GM19193 (cell line): ENCODE data around the gene ARHGAP30.

Experiments
- POLR2A ChIP-seq: IDR thresholded peaks from 4 replicates; pipeline ENCODE4 v1.6.1; 2011; ENCODE audit not compliant: insufficient read depth, insufficient read length; ENCODE audit errors: extremely low read depth

The ARHGAP30 gene

DNA sequence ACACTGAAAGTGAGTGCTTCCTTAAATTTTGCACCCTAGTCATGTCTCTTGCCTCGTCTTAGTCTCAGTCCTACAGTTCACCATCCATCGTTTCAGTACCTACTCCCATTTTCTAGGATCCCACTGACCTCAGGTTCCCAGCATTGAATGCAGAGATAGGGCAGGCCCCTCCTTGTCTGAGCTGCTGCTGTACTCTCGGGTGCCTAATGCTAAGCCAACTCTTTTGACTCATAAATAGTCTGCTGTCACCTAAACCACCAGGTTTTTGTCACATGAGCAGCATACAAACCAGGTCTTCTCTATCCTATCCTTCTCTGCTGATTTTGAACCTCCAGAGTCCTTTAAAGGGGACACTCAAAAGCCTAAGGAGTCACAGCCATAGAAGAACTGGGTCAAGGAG is 3.0 kb downstream of the ARHGAP30 start:
- TF ChIP-seq POLR2A = no peak

DNA sequence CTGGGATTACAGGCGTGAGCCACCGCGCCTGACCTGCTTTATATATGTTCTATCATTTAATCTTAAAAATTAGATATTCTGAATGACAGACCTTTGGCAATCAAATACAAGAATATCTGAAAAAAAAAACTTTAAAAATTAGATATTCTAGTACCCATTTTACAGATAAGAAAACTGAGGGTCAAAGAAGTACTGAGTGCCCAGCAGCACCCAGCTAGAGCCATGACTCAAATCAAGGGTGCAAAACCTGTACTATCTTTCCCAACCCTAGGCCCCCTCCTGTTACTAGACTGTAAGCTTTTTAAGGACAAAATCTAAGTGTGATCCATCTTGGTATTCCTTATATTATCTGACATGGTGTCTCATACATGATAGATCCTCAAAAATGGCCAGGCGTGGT is 8.3 kb downstream of the ARHGAP30 start:
- no peak for TF ChIP-seq POLR2A

DNA sequence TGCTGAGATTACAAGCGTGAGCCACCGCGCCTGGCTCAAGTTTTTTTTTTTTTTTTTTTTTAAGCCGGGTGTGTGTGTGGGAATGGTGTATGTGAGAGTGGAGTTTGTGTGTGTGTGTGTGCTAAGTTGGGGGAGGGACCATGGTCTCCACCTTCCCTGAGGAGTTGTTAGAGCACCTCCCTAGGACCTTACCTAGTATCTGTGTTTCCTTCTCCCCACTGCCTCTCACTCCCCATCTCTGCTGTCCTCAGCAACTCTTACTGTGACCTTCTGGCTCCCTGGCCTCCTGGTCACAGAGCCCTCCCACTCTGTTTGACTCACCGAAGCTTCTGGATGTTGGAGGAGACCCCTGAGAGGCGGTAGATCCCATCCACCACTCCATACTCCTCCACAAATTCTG is 10.4 kb downstream of the ARHGAP30 start:
- TF ChIP-seq POLR2A = no peak

DNA sequence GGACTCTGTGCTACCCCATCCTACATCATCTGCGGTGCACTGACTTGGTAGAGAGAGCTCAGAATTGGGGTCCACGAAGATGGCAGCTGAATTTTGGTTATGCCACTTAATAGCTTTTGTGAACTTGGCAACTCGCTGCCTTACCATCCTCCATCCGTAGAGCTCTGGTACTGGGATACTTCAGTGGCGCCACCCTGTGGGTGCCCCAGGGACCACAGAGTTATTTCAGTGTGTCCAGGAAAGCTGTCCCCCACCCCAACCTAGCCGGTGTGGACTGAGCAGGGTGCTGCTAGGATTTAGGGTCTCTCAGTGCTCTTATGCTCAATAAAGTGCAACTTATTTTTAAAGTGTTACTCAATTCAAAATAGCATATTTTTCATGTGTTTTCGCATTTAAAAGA is 14.9 kb downstream of the ARHGAP30 start:
- TF ChIP-seq POLR2A = no peak

DNA sequence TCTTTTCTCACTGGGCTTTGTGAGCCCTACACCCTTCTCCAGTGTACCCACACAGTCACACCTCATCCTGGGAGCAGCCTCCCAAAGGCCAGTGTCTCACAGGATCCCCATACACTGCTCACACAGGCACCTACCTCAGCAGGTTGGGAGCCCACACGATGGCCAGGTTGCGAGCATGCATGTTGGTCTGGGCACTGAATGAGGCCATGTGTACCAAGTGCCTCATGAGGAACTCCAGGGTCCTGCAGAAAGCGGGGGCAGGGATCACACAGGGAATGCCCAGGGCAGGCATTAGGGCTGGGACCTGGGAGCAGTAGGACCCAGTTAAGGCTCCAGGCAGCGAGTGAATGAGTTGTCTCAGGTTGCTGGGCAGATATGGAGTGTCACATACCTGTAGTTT is 15.5 kb downstream of the ARHGAP30 start:
- TF ChIP-seq POLR2A = no peak

DNA sequence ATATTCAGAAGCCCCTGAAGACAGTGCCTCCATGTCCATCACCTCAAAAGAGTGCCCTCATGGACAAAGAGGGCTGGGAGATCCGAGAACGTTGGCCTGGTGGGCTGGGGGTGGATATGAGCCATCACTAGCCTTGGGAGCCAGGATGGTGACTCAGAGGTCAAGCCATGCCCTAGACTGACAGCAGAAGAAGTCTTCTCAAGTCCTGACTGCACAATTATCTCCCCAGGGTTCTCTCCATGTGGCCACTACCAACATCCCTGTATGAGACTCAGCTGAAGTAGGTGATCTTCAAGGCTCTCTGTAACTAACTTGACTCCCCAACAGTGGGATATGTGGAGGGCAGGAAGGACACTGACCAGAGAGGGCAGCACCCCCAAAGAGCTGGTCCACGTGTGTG is 16.8 kb downstream of the ARHGAP30 start:
- no peak for TF ChIP-seq POLR2A

DNA sequence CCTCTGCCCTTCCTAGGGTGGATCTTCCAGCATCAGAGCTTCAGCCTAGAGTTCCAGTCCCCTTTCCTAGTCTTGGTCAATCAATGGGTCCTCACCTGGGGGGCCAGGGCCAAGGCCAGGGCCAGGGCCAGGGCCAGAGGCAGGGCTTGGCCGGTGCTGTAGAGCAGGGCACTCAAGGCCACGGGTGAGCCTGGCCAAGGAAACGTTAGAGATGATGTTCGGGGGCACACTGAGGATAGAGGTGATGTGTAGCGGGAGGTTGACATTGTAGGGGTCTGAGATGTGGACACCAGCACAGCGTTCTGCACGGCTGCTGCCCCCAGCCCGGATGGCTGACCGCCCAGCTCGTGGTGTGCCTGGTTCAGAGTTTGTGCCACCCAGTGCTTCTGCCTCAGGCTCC is 18.5 kb downstream of the ARHGAP30 start:
- no peak for TF ChIP-seq POLR2A

DNA sequence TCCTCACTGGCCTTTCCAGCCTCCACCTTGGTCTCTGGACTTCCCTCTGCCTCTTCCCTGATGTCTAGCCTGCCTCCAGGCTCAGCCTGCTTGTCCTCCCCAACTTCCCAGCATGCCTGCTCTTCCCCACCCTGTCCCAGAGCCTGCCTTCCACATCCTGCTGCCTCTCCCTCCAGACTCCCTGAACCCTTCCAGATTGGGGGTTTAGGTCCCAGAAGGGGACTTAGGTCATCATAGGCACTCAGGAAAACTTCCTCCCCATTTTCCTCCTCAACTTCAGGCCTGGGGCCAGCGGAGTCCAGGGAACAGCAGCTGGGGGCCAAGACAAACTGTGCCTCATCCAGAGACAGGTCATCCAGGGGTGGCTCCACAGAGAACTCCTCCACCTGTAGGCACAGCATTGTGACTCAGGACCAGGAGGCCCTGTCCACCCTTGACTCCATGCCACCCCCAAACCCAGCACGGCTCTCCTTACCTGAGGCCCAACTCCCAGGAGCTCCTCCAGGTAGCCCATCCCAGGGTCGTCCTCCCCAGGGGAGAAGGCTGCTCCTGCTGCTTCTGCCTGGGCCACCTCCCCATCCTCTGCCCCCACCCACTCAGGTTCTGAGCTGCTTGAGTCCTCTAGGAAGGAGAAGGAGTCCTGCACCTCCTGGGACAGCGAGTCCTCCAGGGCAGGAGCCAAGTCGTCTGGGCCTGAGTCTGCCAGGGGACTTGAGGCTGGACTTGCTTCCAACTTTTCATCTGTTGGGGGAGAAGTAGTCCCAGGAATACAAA is 20.6 kb downstream of the ARHGAP30 start:
- TF ChIP-seq POLR2A = no peak

DNA sequence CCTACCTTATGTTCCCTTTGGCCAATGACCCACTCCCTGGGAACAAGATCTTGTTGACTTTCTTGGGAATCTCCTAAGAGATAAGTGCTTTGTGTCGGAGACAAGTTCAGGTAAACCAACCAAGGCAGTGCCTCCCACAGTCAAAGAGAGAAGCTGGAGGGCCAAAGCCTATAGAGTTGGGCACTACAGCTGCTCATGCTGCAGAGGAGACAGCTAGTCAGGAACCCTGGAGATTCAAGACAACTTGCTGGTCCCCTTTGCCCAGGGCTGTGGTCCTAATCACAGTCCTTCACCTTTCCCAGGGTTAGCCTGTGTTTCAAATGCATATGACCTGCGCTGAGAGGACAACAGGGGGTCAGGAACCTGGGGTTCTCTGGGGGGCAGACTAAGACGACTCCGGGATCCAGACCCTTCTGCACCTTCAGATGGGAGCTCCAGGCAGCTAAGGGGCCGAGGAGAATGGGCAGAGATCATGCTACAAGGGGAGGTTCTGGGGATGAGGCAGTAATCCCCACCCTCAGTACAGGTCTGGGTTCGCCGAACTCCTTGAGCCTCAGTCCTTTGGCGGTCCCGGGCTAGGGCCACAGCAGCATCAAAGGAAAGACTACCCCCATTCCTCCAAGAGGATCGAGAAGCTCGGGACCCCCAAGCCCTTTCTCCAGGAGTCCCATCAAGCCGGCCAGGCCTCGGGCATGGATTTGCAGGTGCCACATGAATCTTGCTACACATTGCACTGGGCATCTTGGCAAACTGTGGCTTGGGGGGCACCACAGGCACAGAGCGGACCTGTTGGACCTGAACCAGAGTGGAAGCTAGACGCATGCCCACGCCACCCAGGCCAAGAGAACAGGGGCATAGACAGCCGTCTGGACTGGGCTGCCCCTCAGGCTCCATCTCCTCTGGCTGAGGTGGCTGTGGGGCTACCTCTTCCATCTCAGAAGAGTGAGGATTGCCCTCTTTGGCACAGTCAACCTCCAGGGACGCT is 22.0 kb downstream of the ARHGAP30 start:
- no peak for TF ChIP-seq POLR2A

DNA sequence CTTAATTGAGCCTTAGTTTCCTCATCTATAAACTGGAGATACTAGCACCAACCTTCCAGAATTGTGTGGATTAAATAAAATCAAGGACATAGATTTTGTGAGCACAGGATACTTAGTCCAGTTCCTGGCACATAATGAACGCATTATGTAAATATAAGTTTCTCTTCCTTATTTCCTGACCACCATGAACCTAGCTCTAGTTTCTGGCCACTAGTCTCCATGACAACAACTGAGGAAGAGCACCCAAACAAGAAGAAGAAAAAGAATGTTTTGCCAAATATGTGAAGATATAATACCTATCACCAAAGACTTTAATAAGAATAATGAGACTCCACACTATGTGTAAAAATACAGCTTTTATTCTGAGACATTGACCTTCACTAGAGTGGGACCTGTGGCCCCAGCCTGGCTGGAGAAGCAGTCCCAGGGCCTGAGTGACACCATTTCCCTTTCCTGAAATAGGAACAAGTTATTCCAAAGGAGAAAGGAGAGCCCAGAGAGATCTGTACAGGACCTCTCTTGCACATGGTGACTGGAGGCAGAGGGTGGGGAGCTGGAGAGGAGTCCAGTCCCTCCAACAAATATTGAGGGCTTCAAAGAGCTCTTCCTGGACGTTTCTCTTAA is 23.0 kb downstream of the ARHGAP30 start:
- TF ChIP-seq POLR2A = peak; percentile 7

DNA sequence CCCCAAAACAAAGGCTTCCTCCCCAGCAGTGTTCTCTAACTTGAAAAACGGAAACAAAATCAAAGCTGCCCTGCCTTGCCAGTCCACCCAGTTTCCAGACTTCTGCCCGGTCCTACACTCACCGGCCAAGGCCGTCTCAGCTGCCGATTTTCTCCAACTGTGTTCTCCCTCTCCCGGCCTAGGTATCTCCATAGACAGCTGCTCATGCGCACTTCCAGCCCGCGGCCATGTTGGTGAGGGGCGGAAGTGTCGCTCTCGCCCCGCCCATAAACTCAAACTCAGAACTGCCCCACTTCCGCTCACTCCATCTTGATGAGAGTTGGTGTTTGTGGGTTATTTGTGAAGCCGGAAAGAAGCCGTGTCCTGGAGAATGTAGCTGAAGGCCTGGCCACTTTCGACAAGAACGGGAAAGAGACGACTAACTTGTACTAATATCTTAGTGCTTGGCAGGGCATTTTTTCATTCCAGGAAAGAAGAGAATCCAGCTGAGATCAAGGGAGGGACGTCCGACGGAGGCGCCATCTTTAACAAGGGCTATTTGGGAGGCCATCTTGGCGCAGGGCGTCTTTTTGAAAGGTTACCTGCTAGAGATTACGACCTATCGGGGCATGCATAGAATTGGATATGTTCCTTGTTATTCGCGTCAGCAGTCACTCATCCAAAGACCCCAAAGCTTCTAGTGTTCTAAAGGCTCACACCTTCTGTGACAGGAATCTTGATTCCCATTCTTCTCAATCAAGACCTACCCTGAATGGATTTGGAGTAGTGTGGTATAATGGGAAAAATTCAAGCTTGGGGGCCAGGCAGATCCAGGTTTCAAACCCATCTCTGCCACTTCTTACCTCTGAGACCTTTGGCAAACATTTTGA is 23.7 kb downstream of the ARHGAP30 start, which contains the start of gene USF1:
Gene USF1, minus strand, starts transcription at position 242 of the 869 bp plus-strand sequence. CDS start 2,702 bp downstream, outside the sequence.
- TF ChIP-seq POLR2A = peak; percentile 76

DNA sequence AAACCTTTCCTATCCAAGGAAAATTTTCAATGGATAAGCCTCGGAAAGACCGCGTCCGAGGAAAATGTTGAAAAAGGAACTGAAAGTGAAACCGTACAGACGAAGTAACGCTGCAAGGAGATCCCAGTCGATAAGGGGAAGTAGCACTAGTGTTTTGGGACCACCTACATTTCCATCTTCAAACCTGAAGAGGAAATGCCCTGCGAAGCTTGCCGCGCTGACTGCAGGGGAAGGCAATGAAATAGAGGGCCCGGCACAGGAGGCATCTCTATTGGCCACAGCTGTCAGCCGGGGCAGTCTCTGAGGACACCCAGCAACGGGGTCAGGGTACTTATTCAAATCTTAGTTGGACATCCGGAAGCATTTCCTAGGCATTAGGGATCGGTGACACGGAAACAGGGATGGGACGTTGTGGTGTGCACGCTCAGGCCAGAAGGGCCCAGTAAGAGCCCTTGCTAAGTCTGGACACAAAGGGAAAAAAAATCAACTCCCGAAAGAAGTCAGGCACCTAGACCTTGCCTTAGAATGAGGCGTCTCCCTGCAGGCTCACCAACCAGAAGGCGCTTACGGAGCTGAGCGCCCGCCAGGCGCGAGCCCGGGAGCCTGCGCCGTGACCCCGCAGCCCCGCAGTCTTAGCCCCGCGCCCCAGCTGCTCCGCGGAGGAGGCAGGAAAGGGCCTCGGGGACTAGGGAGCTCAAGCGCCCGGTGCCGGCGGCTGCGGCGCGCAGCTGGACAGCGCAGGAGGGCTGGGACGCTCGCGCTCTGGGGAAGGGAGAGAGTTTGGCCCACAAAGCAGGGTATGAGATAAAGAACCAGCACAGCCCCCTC is 24.6 kb downstream of the ARHGAP30 start:
- TF ChIP-seq POLR2A = peak; percentile 64

DNA sequence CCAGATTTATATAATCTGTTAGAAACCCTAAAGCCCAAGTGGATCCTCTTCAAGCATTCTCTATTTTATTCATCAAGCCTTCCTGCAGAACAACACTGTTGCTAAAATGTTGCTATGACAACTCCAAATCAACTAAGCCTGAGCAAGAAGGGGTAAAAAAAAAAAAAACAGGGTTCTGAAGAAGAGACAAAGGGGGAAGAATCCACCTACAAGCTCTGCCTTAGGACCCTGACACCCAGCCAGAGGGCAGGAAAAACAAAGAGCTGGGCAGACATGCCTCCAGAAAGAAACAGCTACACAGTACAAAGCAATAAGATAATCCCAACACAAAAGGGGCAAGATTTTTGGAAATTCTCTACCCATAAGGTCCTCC is 25.2 kb downstream of the ARHGAP30 start:
- no peak for TF ChIP-seq POLR2A

DNA sequence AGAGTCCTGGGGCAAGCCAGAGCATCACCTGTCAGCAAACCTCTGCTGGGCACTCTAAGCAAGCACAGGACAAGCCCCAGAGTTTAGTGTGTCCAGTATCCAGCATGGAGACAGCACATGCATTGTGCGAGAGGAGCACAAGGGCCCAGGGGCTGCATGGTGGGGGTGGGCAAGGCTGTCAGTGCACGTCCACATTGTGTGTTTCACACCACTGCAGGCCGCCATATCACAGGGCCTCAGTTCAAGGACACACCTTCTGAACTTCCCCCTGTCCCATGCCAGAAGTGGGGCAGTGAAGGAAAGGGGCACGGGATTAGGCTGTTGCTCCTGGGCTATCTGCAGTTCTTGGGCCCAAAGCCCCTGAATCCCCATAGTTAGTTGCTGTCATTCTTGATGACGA is 30.1 kb downstream of the ARHGAP30 start:
- no peak for TF ChIP-seq POLR2A

DNA sequence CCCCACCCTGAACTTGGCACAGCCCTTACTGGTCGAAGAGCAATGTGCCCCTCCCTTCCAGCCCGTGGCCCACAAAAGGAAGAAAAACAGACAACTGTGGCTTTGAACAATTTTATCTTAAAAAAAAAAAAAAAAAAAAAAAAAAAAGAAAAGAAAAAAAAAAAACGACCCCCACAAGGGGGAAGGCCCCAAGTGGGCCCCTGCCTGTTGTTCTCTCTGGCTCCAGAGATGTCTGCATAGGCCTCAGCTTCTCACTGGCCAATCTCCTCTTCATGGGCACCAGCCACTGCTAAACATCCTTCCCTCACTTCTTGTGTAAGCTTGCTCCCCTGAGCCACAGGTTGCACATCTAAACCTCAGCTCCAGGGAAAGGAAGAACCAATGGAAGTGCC is 30.5 kb downstream of the ARHGAP30 start:
- no peak for TF ChIP-seq POLR2A
